Measurements from ENCODE around the gene MAML2. TPM values are rescaled to one million over a fixed set of nuclear protein-coding genes. Genes with fewer than 3 reads are reported as not detected.

The MAML2 gene
- polyA plus RNA-seq, 3 donors: 0.57 to 7.6 (median 1.2) TPM

DNA sequence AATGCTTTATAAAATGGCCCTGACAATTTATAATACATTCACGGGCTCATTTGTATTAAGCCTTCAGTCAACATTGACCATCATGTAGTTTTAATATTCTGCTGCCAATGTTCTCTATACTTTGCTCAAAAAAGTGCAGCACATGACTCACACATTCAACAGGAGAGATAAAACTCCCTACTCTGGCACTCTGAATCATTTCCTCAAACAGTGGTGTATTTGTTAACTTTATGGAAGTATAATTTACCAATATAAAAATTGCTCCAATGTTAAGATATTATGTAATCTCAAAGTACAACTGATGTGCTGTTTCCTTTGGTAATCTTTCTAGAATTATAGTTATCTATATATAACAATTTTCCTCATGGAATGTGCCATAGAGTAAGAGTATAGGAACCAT is 39.9 kb downstream of the MAML2 start:
- Mint-ChIP-seq H3K4me1 (peaks cover 44% of the 10 kb centered on the region), H3K27ac (peak overlapping the region in 5 of 7 donors; percentile 41 to 81 (median 65))
- peaks cover 17 to 28% of the 10 kb centered on the region in 2 donors for H3K4me1 ChIP-seq (ENCODE audit: control insufficient read depth in 1 of 2, insufficient read depth in 2 of 2, low read length in 2 of 2)

DNA sequence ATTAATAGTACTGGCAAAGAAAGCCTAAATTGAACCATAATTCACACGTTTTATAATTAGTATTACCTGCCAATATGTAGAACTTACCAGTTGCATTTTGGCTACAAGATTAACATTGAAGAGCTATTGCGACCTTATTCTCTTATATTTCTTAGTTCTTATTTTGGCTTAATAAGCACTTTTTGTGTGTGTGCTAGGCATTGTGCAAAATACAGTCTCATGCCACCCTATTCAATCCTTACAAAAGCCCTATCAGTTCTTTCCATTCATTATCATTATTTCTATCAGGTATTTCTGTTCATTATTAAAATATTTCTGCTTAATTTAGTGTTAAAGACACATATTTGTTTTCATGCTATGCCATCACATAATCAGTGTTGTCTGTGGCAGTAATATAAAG is 41.2 kb downstream of the MAML2 start:
- H3K9me3 ChIP-seq (replicated peaks in 1 of 2; ENCODE audit: control insufficient read depth in 1 of 2, insufficient read depth in 1 of 2, low read length in 2 of 2): no peaks in the 10 kb centered on the region
- Mint-ChIP-seq H3K27ac (peak overlapping the region in 1 of 7 donors; percentile 35), H3K9me3 (no peaks in the 10 kb centered on the region), H3K4me3 (no peak overlapping the region), H3K36me3 (peaks cover 9 to 14% of the 10 kb centered on the region in 2 donors), H3K4me1 (peaks cover 33% of the 10 kb centered on the region), H3K27me3 (ENCODE audit: low read depth in 3 of 3) (peaks cover 0 to 2% (median 2%) of the 10 kb centered on the region in 3 donors)
- no CpG with 5 or more reads among the region's 2 CpGs for WGBS (ENCODE audit: insufficient coverage)
- no peak overlapping the region for H2AFZ ChIP-seq (ENCODE audit: insufficient read depth, low read depth, low read length, poor library complexity, severe bottlenecking)
- H3K27me3 ChIP-seq (ENCODE audit: control insufficient read depth in 2 of 2, insufficient read depth in 2 of 2, low read length in 2 of 2): no peaks in the 10 kb centered on the region
- intact Hi-C loops (cut with micrococcal nuclease): loop anchor here in 1 of 2 donors (5.0 kb wide), 1 partner anchor 35 kb away; no protein-coding TSS in a partner anchor
- H3K27ac ChIP-seq (ENCODE audit: low read depth in 1 of 2, low read length in 2 of 2): no peak overlapping the region
- no peak overlapping the region for H3K9ac ChIP-seq (ENCODE audit: insufficient read depth, low read length, poor library complexity, severe bottlenecking)
- H3K4me1 ChIP-seq (ENCODE audit: control insufficient read depth in 1 of 2, insufficient read depth in 2 of 2, low read length in 2 of 2): peaks cover 17 to 21% of the 10 kb centered on the region in 2 donors
- H3K79me2 ChIP-seq (ENCODE audit: insufficient read depth, low read length): no peaks in the 10 kb centered on the region
- no peak overlapping the region for H3K4me3 ChIP-seq (replicated peaks in 1 of 3; ENCODE audit: low read depth in 2 of 3, low read length in 3 of 3)
- no peak for DNase-seq
- no peaks in the 10 kb centered on the region for H3K36me3 ChIP-seq (replicated peaks in 1 of 2; ENCODE audit: control insufficient read depth in 1 of 2, insufficient read depth in 2 of 2, low read length in 2 of 2)
- peaks cover 8% of the 10 kb centered on the region for H4K20me1 ChIP-seq (ENCODE audit: insufficient read depth, low read length)
- no peak overlapping the region for H3K4me2 ChIP-seq (replicated peaks; ENCODE audit: extremely low read depth, low read length, poor library complexity, severe bottlenecking)
- TF ChIP-seq CTCF (IDR thresholded peaks at IDR 0.05): no peak

More for the DNA sequence above, 39.9 kb downstream of the MAML2 start:
- H3K9me3 Mint-ChIP-seq: no peaks in the 10 kb centered on the region
- Histone ChIP-seq H3K27me3 (ENCODE audit: control insufficient read depth in 2 of 2, insufficient read depth in 2 of 2, low read length in 2 of 2) (no peaks in the 10 kb centered on the region), H3K4me2 (replicated peaks; ENCODE audit: extremely low read depth, low read length, poor library complexity, severe bottlenecking) (no peak overlapping the region), H3K79me2 (ENCODE audit: insufficient read depth, low read length) (no peaks in the 10 kb centered on the region), H3K36me3 (replicated peaks in 1 of 2; ENCODE audit: control insufficient read depth in 1 of 2, insufficient read depth in 2 of 2, low read length in 2 of 2) (no peaks in the 10 kb centered on the region), H3K27ac (ENCODE audit: low read depth in 1 of 2, low read length in 2 of 2) (no peak overlapping the region), H3K9me3 (replicated peaks in 1 of 2; ENCODE audit: control insufficient read depth in 1 of 2, insufficient read depth in 1 of 2, low read length in 2 of 2) (no peaks in the 10 kb centered on the region), H4K20me1 (ENCODE audit: insufficient read depth, low read length) (peaks cover 13% of the 10 kb centered on the region), H3K4me3 (replicated peaks in 1 of 3; ENCODE audit: low read depth in 2 of 3, low read length in 3 of 3) (no peak overlapping the region), H2AFZ (ENCODE audit: insufficient read depth, low read depth, low read length, poor library complexity, severe bottlenecking) (no peak overlapping the region), H3K9ac (ENCODE audit: insufficient read depth, low read length, poor library complexity, severe bottlenecking) (no peak overlapping the region)
- intact Hi-C loops (cut with micrococcal nuclease): loop anchor here in 1 of 2 donors (5.0 kb wide), 1 partner anchor 36 kb away; no protein-coding TSS in a partner anchor
- peaks cover 0 to 2% (median 0%) of the 10 kb centered on the region in 3 donors for H3K27me3 Mint-ChIP-seq (ENCODE audit: low read depth in 3 of 3)
- peak; percentile 71 to 92 (median 85) for DNase-seq
- peaks cover 9 to 10% of the 10 kb centered on the region in 2 donors for H3K36me3 Mint-ChIP-seq
- no peak overlapping the region for H3K4me3 Mint-ChIP-seq
- TF ChIP-seq CTCF (IDR thresholded peaks at IDR 0.05): no peak
- no CpG with 5 or more reads among the region's 1 CpG for WGBS (ENCODE audit: insufficient coverage)
